Measurements from ENCODE around the gene PID1.

GRCh38 chr2:229088966-229089700 lies 182.0 kb downstream of the PID1 start:
- TF ChIP-seq, protein P1, sequence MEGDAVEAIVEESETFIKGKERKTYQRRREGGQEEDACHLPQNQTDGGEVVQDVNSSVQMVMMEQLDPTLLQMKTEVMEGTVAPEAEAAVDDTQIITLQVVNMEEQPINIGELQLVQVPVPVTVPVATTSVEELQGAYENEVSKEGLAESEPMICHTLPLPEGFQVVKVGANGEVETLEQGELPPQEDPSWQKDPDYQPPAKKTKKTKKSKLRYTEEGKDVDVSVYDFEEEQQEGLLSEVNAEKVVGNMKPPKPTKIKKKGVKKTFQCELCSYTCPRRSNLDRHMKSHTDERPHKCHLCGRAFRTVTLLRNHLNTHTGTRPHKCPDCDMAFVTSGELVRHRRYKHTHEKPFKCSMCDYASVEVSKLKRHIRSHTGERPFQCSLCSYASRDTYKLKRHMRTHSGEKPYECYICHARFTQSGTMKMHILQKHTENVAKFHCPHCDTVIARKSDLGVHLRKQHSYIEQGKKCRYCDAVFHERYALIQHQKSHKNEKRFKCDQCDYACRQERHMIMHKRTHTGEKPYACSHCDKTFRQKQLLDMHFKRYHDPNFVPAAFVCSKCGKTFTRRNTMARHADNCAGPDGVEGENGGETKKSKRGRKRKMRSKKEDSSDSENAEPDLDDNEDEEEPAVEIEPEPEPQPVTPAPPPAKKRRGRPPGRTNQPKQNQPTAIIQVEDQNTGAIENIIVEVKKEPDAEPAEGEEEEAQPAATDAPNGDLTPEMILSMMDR (IDR thresholded peaks at IDR 0.05): no peak
- TF ChIP-seq POLR2A (IDR thresholded peaks at IDR 0.05): no peak

Measured in esophagus squamous epithelium (tissue), 4 donors.